Neural progenitor cell (in vitro differentiated cells): ENCODE measurements around the gene C19orf67. TPM values are rescaled to one million over a fixed set of nuclear protein-coding genes. Genes with fewer than 3 reads are reported as not detected.

Experiments used
- DNase-seq: peaks from one replicate; pipeline ENCODE4 v3.0.0-alpha.2; 2016; ENCODE audit warnings: low spot score
- H2AFZ ChIP-seq: fragments of 200-600 bp; sonication (generic); replicated peaks from 2 replicates; pipeline ENCODE4 v1.6.1; 2016; ENCODE audit warnings: antibody characterized with exemption
- H3F3A ChIP-seq: fragments of 200-600 bp; sonication (generic); 2 replicates; pipeline ENCODE4 v1.6.1; 2016; ENCODE audit warnings: antibody characterized with exemption, low read depth
- H3K27ac ChIP-seq: fragments of 200-600 bp; sonication (generic); 2 replicates; pipeline ENCODE4 v1.5.1; 2016; ENCODE audit warnings: mild to moderate bottlenecking
- H3K27me3 ChIP-seq: fragments of 200-600 bp; sonication (generic); 2 replicates; pipeline ENCODE4 v1.6.1; 2016; ENCODE audit warnings: mild to moderate bottlenecking, moderate library complexity
- H3K36me3 ChIP-seq: fragments of 200-600 bp; sonication (generic); 2 replicates; pipeline ENCODE4 v1.5.1; 2016
- H3K4me1 ChIP-seq: fragments of 200-600 bp; sonication (generic); 2 replicates; pipeline ENCODE4 v1.6.1; 2016; ENCODE audit warnings: mixed run types
- H3K4me2 ChIP-seq: fragments of 200-600 bp; sonication (generic); 2 replicates; pipeline ENCODE4 v1.6.1; 2016
- H3K4me3 ChIP-seq: fragments of 200-600 bp; sonication (generic); 2 replicates; pipeline ENCODE4 v1.5.1; 2016
- H3K79me2 ChIP-seq: fragments of 200-600 bp; sonication (generic); 2 replicates; pipeline ENCODE4 v1.6.1; 2016; ENCODE audit warnings: low read depth
- H3K9ac ChIP-seq: fragments of 200-600 bp; sonication (generic); 2 replicates; pipeline ENCODE4 v1.6.1; 2016
- H3K9me3 ChIP-seq: fragments of 200-600 bp; sonication (generic); 2 replicates; pipeline ENCODE4 v1.5.1; 2016; ENCODE audit warnings: low read depth
- H4K20me1 ChIP-seq: fragments of 200-600 bp; sonication (generic); 2 replicates; pipeline ENCODE4 v1.6.1; 2016; ENCODE audit warnings: low read depth
- H3K27ac Mint-ChIP-seq: 3 replicates; pipeline ENCODE4 v1.8.0; 2021; ENCODE audit warnings: mixed read lengths
- H3K27me3 Mint-ChIP-seq: 2 replicates; pipeline ENCODE4 v1.8.0; 2022; ENCODE audit warnings: low read depth, mild to moderate bottlenecking, inconsistent platforms, moderate library complexity, mixed read lengths; ENCODE audit not compliant: insufficient read depth
- H3K36me3 Mint-ChIP-seq: 3 replicates; pipeline ENCODE4 v1.8.0; 2021; ENCODE audit warnings: mixed read lengths
- H3K4me1 Mint-ChIP-seq: 3 replicates; pipeline ENCODE4 v1.8.0; 2021; ENCODE audit warnings: mixed read lengths
- H3K4me3 Mint-ChIP-seq: 3 replicates; pipeline ENCODE4 v1.8.0; 2021; ENCODE audit warnings: mild to moderate bottlenecking, moderate library complexity, mixed read lengths
- H3K9me3 Mint-ChIP-seq: 3 replicates; pipeline ENCODE4 v1.8.0; 2020; ENCODE audit warnings: mixed read lengths
- EZH2 ChIP-seq: fragments of 200-600 bp; sonication (generic); IDR thresholded peaks from 2 replicates; pipeline ENCODE4 v1.6.1; 2017; ENCODE audit warnings: antibody characterized with exemption, mild to moderate bottlenecking, moderate library complexity
- EZH2phosphoT487 ChIP-seq: fragments of 200-600 bp; sonication (generic); IDR thresholded peaks from 2 replicates; pipeline ENCODE4 v1.6.1; 2017; ENCODE audit warnings: antibody characterized with exemption
- total RNA-seq: library from RNA; depleted of rRNA; stranded (reverse); fragments of >200 nt; gene quantifications from 2 replicates; pipeline ENCODE4 v1.2.3, GENCODE V29; 2015; ENCODE audit warnings: low replicate concordance
- TF ChIP-seq, protein P1 (sequence below): fragments of 200-600 bp; sonication (generic); IDR thresholded peaks from 2 replicates; pipeline ENCODE4 v1.5.1; 2017; ENCODE audit warnings: antibody characterized with exemption, mild to moderate bottlenecking

The C19orf67 gene
- total RNA-seq, 1 donor from 2014 or later: not detected

DNA sequence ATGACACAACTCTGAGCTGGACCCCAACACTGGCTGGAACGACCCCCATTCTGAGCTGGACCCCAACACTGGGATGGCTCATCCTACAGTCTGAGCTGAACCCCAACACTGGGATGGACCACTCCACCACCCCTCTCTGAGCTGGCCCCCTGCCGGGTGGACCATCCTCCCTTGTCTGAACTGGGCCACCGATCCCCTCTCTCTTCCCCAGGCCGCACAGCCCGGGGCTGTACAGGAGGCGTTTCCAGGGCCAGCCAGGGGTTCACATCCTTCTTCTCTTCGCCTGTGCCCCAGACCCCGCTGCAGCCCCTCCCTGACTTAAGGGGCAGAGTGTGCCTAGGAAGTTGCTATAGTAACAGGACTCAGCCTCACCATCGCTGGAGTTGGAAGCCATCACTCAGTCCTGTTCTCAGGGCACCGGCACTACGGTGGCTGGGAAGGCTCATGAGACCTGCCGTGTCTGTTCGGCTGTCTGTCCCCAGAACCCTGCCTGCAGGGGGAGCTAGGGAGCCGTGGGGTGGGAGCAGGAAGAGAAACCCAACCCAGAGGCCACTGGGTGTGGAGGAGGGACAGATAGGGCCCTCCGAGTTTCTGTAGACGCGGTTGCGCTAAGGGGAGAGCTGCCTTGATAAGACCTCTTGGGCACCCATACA lies 28.3 kb upstream of the C19orf67 start:
- peaks cover 16% of the 10 kb centered on the region for H3F3A ChIP-seq
- H3K4me3 ChIP-seq: no peak overlapping the region
- no peak overlapping the region for H2AFZ ChIP-seq
- no peak overlapping the region for H3K9ac ChIP-seq
- TF ChIP-seq EZH2: no peak
- TF ChIP-seq, protein P1, sequence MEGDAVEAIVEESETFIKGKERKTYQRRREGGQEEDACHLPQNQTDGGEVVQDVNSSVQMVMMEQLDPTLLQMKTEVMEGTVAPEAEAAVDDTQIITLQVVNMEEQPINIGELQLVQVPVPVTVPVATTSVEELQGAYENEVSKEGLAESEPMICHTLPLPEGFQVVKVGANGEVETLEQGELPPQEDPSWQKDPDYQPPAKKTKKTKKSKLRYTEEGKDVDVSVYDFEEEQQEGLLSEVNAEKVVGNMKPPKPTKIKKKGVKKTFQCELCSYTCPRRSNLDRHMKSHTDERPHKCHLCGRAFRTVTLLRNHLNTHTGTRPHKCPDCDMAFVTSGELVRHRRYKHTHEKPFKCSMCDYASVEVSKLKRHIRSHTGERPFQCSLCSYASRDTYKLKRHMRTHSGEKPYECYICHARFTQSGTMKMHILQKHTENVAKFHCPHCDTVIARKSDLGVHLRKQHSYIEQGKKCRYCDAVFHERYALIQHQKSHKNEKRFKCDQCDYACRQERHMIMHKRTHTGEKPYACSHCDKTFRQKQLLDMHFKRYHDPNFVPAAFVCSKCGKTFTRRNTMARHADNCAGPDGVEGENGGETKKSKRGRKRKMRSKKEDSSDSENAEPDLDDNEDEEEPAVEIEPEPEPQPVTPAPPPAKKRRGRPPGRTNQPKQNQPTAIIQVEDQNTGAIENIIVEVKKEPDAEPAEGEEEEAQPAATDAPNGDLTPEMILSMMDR: peak; percentile 24
- TF ChIP-seq EZH2phosphoT487: no peak
- H4K20me1 ChIP-seq: peaks cover 61% of the 10 kb centered on the region
- no peak overlapping the region for H3K27ac ChIP-seq
- no peak overlapping the region for H3K4me2 ChIP-seq
- no peaks in the 10 kb centered on the region for H3K9me3 Mint-ChIP-seq
- H3K36me3 ChIP-seq: no peaks in the 10 kb centered on the region
- no peaks in the 10 kb centered on the region for H3K36me3 Mint-ChIP-seq
- H3K4me1 ChIP-seq: peaks cover 33% of the 10 kb centered on the region
- no peaks in the 10 kb centered on the region for H3K27me3 ChIP-seq
- DNase-seq: no peak
- H3K27ac Mint-ChIP-seq: no peak overlapping the region
- H3K27me3 Mint-ChIP-seq: peaks cover 7% of the 10 kb centered on the region
- no peak overlapping the region for H3K4me3 Mint-ChIP-seq
- peaks cover 20% of the 10 kb centered on the region for H3K79me2 ChIP-seq
- H3K9me3 ChIP-seq: no peaks in the 10 kb centered on the region
- peaks cover 37% of the 10 kb centered on the region for H3K4me1 Mint-ChIP-seq

DNA sequence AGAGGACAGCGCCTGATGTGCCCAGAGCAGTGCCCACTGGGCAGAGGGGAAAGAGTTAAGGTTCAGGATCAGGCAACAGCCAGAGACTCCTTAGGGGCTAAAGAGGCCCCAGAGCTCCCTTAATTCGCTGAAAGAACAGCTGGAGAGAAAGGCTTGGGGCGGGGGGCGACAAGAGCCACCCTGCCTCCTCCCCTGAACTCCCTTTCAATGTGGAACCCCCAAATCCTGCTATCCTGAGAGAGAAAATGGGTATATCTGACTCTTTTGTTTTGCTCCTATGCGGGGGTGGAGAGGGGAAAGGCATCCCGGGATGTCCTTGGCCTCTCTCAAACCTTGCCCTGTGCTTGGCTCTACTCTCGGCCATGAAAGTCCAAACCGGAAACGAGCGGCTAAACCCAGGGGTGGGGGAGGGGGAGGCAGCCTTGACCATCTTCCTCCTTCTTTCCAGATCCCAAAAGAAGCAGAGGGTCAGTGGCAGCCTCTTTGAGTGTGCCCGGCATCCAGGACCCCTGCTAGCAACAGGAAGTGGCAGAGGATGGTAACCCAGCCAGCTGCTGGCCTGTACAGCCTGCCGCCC lies 27.3 kb upstream of the C19orf67 start:
- TF ChIP-seq EZH2 (no peak), EZH2phosphoT487 (no peak)
- TF ChIP-seq, protein P1: no peak
- Histone ChIP-seq H3K36me3 (no peaks in the 10 kb centered on the region), H3K4me3 (no peak overlapping the region), H2AFZ (no peak overlapping the region), H3K9me3 (no peaks in the 10 kb centered on the region), H3K9ac (no peak overlapping the region), H3F3A (peaks cover 9% of the 10 kb centered on the region), H3K4me2 (peak overlapping the region; percentile 35), H3K79me2 (peaks cover 20% of the 10 kb centered on the region), H3K4me1 (peaks cover 26% of the 10 kb centered on the region), H3K27me3 (no peaks in the 10 kb centered on the region), H3K27ac (no peak overlapping the region), H4K20me1 (peaks cover 62% of the 10 kb centered on the region)
- peaks cover 7% of the 10 kb centered on the region for H3K27me3 Mint-ChIP-seq
- H3K27ac Mint-ChIP-seq: peak overlapping the region; percentile 79
- H3K36me3 Mint-ChIP-seq: no peaks in the 10 kb centered on the region
- peaks cover 32% of the 10 kb centered on the region for H3K4me1 Mint-ChIP-seq
- no peak for DNase-seq
- no peaks in the 10 kb centered on the region for H3K9me3 Mint-ChIP-seq
- H3K4me3 Mint-ChIP-seq: peak overlapping the region; percentile 64

DNA sequence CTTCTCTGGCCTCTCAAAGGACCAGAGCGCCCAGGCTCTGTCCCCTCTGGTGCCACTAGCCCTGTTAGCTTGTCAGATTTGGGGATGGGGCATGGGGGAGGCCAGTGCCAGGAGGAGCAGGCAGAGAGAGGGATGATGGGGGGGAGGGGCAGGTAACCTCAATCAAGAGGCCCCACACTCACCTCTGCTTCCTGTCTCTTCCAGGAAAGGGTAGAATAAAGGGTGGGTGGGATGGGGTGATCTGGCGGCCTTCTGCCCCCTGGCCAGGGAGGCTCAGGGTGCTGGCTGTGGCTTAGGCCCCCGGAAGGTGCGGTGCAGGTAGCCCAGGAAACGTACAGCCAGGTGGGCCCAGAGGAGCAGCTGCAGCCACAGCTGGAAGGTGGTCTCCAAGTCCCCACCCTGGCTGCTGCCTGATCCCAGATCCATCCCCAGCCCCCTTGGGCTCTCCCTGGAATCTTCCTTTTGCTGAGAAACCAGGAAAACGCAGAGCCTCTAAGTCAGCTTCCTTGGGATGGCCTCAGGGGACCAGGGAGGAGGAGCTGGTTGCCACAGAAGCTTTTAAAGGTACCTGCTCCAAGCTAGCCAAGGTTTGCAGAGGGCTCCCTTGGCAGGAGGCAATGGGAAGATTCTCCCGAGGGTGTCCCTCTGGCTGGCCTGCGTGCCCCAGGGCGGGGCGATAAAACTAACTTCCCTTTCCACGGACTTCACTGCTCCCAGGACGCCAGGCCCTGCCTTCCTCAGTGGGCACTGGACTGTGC lies 26.6 kb upstream of the C19orf67 start:
- H3K4me3 ChIP-seq: no peak overlapping the region
- TF ChIP-seq, protein P1: no peak
- TF ChIP-seq EZH2phosphoT487 (no peak), EZH2 (no peak)
- no peaks in the 10 kb centered on the region for H3K9me3 Mint-ChIP-seq

More for the DNA sequence above, 26.6 kb upstream of the C19orf67 start:
- Histone ChIP-seq H3K4me2 (peak overlapping the region; percentile 35), H3K27ac (no peak overlapping the region), H2AFZ (no peak overlapping the region), H3K4me1 (peaks cover 26% of the 10 kb centered on the region), H3F3A (peaks cover 9% of the 10 kb centered on the region), H3K9me3 (no peaks in the 10 kb centered on the region), H3K79me2 (peaks cover 19% of the 10 kb centered on the region), H3K36me3 (no peaks in the 10 kb centered on the region), H3K27me3 (no peaks in the 10 kb centered on the region), H4K20me1 (peaks cover 64% of the 10 kb centered on the region), H3K9ac (no peak overlapping the region)
- no peaks in the 10 kb centered on the region for H3K36me3 Mint-ChIP-seq
- peaks cover 7% of the 10 kb centered on the region for H3K27me3 Mint-ChIP-seq
- no peak for DNase-seq
- peaks cover 32% of the 10 kb centered on the region for H3K4me1 Mint-ChIP-seq
- peak overlapping the region; percentile 79 for H3K27ac Mint-ChIP-seq
- peak overlapping the region; percentile 64 for H3K4me3 Mint-ChIP-seq
